KMS-11 (cell line): ENCODE results near the gene ANKDD1B.

Experiments used
- H2AFZ ChIP-seq: fragments of 200-600 bp; sonication (generic); 2 replicates; pipeline ENCODE4 v1.6.1; 2016; ENCODE audit warnings: antibody characterized with exemption, mixed run types, low read depth
- H3K27ac ChIP-seq: fragments of 200-600 bp; sonication (generic); 2 replicates; pipeline ENCODE4 v1.6.1; 2016; ENCODE audit warnings: mild to moderate bottlenecking, mixed run types
- H3K27me3 ChIP-seq: fragments of 200-600 bp; sonication (generic); 2 replicates; pipeline ENCODE4 v1.6.1; 2017; ENCODE audit warnings: mild to moderate bottlenecking, low read depth, mixed run types, moderate library complexity; ENCODE audit not compliant: insufficient read depth
- H3K36me3 ChIP-seq: fragments of 200-600 bp; sonication (generic); 2 replicates; pipeline ENCODE4 v1.6.1; 2017; ENCODE audit warnings: mild to moderate bottlenecking, mixed run types; ENCODE audit not compliant: insufficient read depth
- H3K4me1 ChIP-seq: fragments of 200-600 bp; sonication (generic); 2 replicates; pipeline ENCODE4 v1.6.1; 2016; ENCODE audit warnings: mild to moderate bottlenecking, low read depth, mixed run types; ENCODE audit not compliant: poor library complexity, severe bottlenecking
- H3K4me2 ChIP-seq: fragments of 200-600 bp; sonication (generic); 2 replicates; pipeline ENCODE4 v1.7.0; 2016; ENCODE audit warnings: mild to moderate bottlenecking, mixed run types
- H3K4me3 ChIP-seq: fragments of 200-600 bp; sonication (generic); IDR thresholded peaks from 2 replicates; pipeline ENCODE4 v1.6.1; 2017; ENCODE audit warnings: low read depth, low read length, mixed read lengths; ENCODE audit not compliant: insufficient read depth
- H3K79me2 ChIP-seq: fragments of 200-600 bp; sonication (generic); 2 replicates; pipeline ENCODE4 v1.6.1; 2016; ENCODE audit warnings: low read depth, mixed run types; ENCODE audit not compliant: insufficient read depth
- H3K9ac ChIP-seq: fragments of 200-600 bp; sonication (generic); 2 replicates; pipeline ENCODE4 v1.6.1; 2016; ENCODE audit warnings: mild to moderate bottlenecking, mixed run types
- H4K20me1 ChIP-seq: fragments of 200-600 bp; sonication (generic); 2 replicates; pipeline ENCODE4 v1.6.1; 2016; ENCODE audit warnings: mild to moderate bottlenecking, mixed run types; ENCODE audit not compliant: insufficient read depth
- TF ChIP-seq, protein P1 (sequence below): fragments of 200-600 bp; sonication (generic); conservative IDR thresholded peaks from 2 replicates; pipeline ENCODE4 v1.6.1; 2017; ENCODE audit warnings: low read depth, mild to moderate bottlenecking, antibody characterized with exemption, low read length, moderate library complexity, mixed read lengths

ANKDD1B gene

DNA sequence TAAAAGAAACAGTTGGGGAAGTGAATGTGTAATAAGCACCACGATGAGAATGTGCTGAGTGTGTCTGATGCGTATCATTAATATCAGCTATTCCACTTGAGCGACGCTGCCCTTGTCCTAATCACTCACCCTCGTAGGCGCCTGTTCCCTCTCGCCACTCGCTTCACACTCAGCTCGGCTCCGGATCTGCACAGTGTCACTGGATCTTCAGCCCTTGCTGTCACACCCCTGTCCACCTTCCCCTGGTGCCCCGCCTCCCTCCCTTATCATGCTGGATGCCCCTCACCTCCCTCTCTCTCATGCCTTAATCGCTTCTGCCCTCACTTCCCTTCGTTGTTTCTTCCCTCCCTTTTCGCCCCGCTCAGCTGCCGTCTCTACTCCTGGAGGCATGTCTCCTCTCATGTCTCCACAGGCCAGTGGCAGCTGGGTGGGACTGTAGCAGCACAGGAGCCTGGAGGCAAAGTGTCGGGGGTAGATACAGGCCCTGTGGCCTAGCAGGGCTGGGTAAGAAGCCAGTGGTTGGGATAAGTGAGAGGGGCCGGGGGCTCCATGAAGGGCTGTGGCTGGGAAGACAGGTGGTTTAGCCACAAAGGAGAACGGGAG, 43.5 kb downstream of the ANKDD1B start:
- no peaks in the 10 kb centered on the region for H3K36me3 ChIP-seq
- H4K20me1 ChIP-seq, result no peaks in the 10 kb centered on the region
- no peak overlapping the region for H3K4me3 ChIP-seq
- TF ChIP-seq, protein P1, sequence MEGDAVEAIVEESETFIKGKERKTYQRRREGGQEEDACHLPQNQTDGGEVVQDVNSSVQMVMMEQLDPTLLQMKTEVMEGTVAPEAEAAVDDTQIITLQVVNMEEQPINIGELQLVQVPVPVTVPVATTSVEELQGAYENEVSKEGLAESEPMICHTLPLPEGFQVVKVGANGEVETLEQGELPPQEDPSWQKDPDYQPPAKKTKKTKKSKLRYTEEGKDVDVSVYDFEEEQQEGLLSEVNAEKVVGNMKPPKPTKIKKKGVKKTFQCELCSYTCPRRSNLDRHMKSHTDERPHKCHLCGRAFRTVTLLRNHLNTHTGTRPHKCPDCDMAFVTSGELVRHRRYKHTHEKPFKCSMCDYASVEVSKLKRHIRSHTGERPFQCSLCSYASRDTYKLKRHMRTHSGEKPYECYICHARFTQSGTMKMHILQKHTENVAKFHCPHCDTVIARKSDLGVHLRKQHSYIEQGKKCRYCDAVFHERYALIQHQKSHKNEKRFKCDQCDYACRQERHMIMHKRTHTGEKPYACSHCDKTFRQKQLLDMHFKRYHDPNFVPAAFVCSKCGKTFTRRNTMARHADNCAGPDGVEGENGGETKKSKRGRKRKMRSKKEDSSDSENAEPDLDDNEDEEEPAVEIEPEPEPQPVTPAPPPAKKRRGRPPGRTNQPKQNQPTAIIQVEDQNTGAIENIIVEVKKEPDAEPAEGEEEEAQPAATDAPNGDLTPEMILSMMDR, result no peak
- no peak overlapping the region for H2AFZ ChIP-seq
- H3K9ac ChIP-seq, result no peak overlapping the region
- no peaks in the 10 kb centered on the region for H3K27me3 ChIP-seq
- no peak overlapping the region for H3K4me2 ChIP-seq
- no peaks in the 10 kb centered on the region for H3K4me1 ChIP-seq
- no peaks in the 10 kb centered on the region for H3K79me2 ChIP-seq
- no peak overlapping the region for H3K27ac ChIP-seq

DNA sequence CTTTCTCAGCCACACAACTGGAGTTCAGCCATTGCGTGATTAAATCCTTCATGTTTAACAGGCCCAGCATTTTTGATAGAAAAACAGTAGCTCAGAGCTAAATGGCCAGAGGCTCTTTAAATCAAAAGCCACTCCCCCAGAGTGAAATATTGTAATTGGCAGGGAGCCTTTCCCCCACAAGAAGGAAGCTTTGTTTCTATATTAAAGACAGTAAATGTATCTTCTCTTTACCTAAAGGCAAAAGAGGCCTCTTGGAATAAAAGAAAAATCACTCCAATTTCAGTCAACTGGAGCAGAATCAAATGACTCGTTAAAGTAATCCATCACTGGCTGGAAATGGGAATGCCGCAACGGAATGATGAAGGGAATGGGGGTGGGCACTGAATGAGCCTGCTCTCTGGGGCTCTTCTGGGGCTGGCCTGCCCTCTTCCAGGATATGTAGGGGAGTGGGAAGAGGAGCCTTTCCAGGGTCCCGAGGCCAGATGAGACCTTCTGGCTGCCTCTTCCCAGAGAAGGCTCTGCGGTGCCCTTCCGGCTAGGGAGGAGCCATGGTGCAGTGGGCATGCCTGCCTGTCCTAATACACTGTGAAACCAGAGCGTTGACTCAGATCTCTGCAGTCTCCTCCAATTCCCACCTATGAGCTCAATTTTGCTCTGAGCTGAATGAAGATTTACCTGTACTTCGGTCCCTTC, 45.2 kb downstream of the ANKDD1B start:
- H3K79me2 ChIP-seq, result no peaks in the 10 kb centered on the region
- no peaks in the 10 kb centered on the region for H3K4me1 ChIP-seq
- TF ChIP-seq, protein P1, result no peak
- no peak overlapping the region for H3K9ac ChIP-seq
- no peak overlapping the region for H2AFZ ChIP-seq
- H3K27ac ChIP-seq, result no peak overlapping the region
- H3K27me3 ChIP-seq, result no peaks in the 10 kb centered on the region
- H4K20me1 ChIP-seq, result no peaks in the 10 kb centered on the region
- no peaks in the 10 kb centered on the region for H3K36me3 ChIP-seq
- H3K4me3 ChIP-seq, result no peak overlapping the region
- no peak overlapping the region for H3K4me2 ChIP-seq

DNA sequence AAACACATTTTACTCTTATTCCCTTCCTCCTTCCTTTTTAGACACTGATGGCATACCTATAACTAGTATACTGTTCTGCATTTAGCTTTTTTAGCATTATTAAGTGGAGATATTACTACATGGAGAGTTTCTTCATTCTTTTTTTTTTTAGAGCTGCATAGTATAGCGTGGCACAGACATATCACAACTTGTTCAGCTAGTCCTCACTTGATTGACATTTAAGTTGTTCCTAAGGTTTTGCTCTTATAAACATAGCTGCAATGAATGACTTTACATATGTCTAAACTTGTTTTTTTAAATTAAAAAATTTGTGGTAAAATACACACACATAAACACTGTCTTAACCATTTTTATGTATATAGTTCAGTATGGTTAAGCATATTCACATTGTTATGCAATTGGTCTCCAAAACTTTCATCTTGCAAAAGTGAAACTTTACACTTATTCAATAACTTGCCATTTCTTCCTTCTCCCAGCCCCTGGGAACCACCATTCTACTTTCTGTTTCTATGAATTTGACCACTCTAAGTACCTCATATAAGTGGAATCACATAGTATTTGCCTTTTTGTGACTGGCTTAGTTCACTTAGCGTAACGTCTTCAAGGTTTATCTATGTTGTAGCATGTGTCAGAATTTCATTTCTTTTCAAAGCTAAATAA, 48.7 kb downstream of the ANKDD1B start:
- Histone ChIP-seq H3K27ac (no peak overlapping the region), H3K36me3 (no peaks in the 10 kb centered on the region), H3K27me3 (no peaks in the 10 kb centered on the region), H3K4me1 (no peaks in the 10 kb centered on the region), H4K20me1 (no peaks in the 10 kb centered on the region), H3K4me2 (no peak overlapping the region), H2AFZ (no peak overlapping the region), H3K9ac (no peak overlapping the region), H3K4me3 (no peak overlapping the region), H3K79me2 (no peaks in the 10 kb centered on the region)
- TF ChIP-seq, protein P1, result no peak

DNA sequence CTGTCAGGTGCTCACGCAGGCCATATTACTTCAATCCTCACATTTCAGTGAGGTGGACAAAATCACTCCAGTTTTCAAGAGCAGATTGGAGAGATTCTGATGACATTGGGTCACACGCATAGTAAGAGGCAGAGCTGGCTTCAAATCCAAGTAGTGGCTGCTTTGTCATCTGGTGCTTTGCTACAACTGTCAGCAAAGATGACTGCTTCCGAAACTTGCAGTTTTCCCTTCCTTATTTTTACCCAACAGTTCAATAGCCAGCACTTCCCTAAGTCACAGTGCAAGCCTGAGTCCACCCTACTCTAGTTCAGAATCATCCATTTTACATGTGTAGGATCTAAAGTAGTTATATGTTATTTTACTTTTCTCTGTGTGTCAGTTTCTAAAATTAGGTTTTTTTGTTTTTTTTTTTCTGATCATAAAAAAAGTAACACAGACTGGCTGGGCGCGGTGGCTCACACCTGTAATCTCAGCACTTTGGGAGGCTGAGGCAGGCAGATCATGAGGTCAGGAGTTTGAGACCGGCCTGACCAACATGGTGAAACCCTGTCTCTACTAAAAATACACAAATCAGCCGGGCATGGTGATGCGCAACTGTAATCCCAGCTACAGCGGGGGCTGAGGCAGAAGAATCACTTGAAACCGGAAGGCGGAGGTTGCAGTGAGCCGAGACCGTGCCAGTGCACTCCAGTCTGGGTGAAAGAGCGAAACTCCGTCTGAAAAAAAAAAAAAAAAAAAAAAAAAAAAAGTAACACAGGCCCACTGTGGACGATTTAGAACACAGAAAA, 49.6 kb downstream of the ANKDD1B start:
- Histone ChIP-seq H4K20me1 (no peaks in the 10 kb centered on the region), H2AFZ (no peak overlapping the region), H3K79me2 (no peaks in the 10 kb centered on the region), H3K27me3 (no peaks in the 10 kb centered on the region), H3K4me3 (no peak overlapping the region), H3K27ac (no peak overlapping the region), H3K4me2 (no peak overlapping the region), H3K9ac (no peak overlapping the region), H3K36me3 (no peaks in the 10 kb centered on the region), H3K4me1 (no peaks in the 10 kb centered on the region)
- TF ChIP-seq, protein P1, result no peak
